OCI-LY7 (cell line): ENCODE measurements around the gene ATP8B3. TPM values are rescaled to one million over a fixed set of nuclear protein-coding genes. Genes with fewer than 3 reads are reported as not detected.

Experiments used
- BruUV-seq: library from RNA; stranded (reverse); fragments of 400-500 nt; replicated peaks from 2 replicates; lab custom pipeline; 2021; lab: Mats Ljungman, UMichigan
- CTCF ChIA-PET: fragments of 300-600 bp; sonication (Branson Sonifier 250); formaldehyde crosslinking; loops from one replicate; lab custom pipeline; 2022; ENCODE audit warnings: antibody characterized with exemption; ENCODE audit not compliant: unreplicated experiment; lab: Charles Lee
- POLR2A ChIA-PET: fragments of 300-600 bp; sonication (Branson Sonifier 250); formaldehyde crosslinking; loops from one replicate; lab custom pipeline; 2022; ENCODE audit warnings: antibody characterized with exemption; lab: Charles Lee
- DNase-seq: peaks from one replicate; pipeline ENCODE4 v3.0.0-alpha.2; 2015; ENCODE audit warnings: low spot score
- H2AFZ ChIP-seq: fragments of 200-600 bp; sonication (generic), shearing (Covaris generic); 2 replicates; pipeline ENCODE4 v1.6.1; 2014; ENCODE audit warnings: mild to moderate bottlenecking, antibody characterized with exemption, low read length, moderate library complexity
- H3K27ac ChIP-seq: fragments of 200-600 bp; sonication (generic); 2 replicates; pipeline ENCODE4 v1.5.1; 2014; ENCODE audit warnings: mixed run types, low read depth, mild to moderate bottlenecking, moderate library complexity, low read length, inconsistent platforms; ENCODE audit not compliant: poor library complexity, severe bottlenecking
- H3K36me3 ChIP-seq: fragments of 200-600 bp; sonication (generic); 2 replicates; pipeline ENCODE4 v1.6.1; 2014; ENCODE audit warnings: mild to moderate bottlenecking, antibody characterized with exemption, low read length, moderate library complexity, mixed read lengths; ENCODE audit not compliant: insufficient read depth
- H3K4me1 ChIP-seq: fragments of 200-600 bp; sonication (generic); 2 replicates; pipeline ENCODE4 v1.5.1; 2014; ENCODE audit warnings: mild to moderate bottlenecking, low read length; ENCODE audit not compliant: insufficient read depth, poor library complexity, severe bottlenecking
- H3K4me2 ChIP-seq: fragments of 200-600 bp; sonication (generic); 2 replicates; pipeline ENCODE4 v1.6.1; 2014; ENCODE audit warnings: mild to moderate bottlenecking, low read length
- H3K4me3 ChIP-seq: fragments of 200-600 bp; sonication (generic); 2 replicates; pipeline ENCODE4 v1.5.1; 2014; ENCODE audit warnings: mild to moderate bottlenecking, low read depth, low read length; ENCODE audit not compliant: poor library complexity, severe bottlenecking
- H3K79me2 ChIP-seq: fragments of 200-600 bp; sonication (generic); 2 replicates; pipeline ENCODE4 v1.6.1; 2016; ENCODE audit warnings: low read depth, mild to moderate bottlenecking, low read length, moderate library complexity, mixed read lengths; ENCODE audit not compliant: insufficient read depth
- H3K9me2 ChIP-seq: fragments of 200-600 bp; sonication (generic); 2 replicates; pipeline ENCODE4 v1.6.1; 2016; ENCODE audit warnings: mild to moderate bottlenecking, low read length, mixed read lengths; ENCODE audit not compliant: insufficient read depth
- H3K9me3 ChIP-seq: fragments of 200-600 bp; sonication (generic); 2 replicates; pipeline ENCODE4 v1.6.1; 2014; ENCODE audit warnings: mild to moderate bottlenecking, mixed run types, low read length, mixed read lengths
- H4K20me1 ChIP-seq: fragments of 200-600 bp; sonication (generic); 2 replicates; pipeline ENCODE4 v1.6.1; 2014; ENCODE audit warnings: mild to moderate bottlenecking, antibody characterized with exemption, low read length, moderate library complexity, mixed read lengths; ENCODE audit not compliant: insufficient read depth
- EZH2phosphoT487 ChIP-seq: fragments of 200-600 bp; sonication (generic); IDR thresholded peaks from 2 replicates; pipeline ENCODE4 v1.6.1; 2018; ENCODE audit warnings: low read depth, borderline replicate concordance, mild to moderate bottlenecking, mixed run types, antibody characterized with exemption, low read length, moderate library complexity, mixed read lengths
- intact Hi-C: fragments of 100-400 bp; cut with micrococcal nuclease; formaldehyde crosslinking; loops from one replicate; pipeline ENCODE4 v1.10.0; 2022; ENCODE audit not compliant: unreplicated experiment
- total RNA-seq, 2 experiments: library from RNA; depleted of rRNA in 1 of 2; stranded (reverse); fragments of >200 nt in 1 of 2; shearing (Covaris generic) in 1 of 2; gene quantifications; 2 replicates each; pipeline ENCODE4 v1.2.3, GENCODE V29; 2014 to 2022
- TF ChIP-seq, protein P1 (sequence below): fragments of 200-600 bp; sonication (generic); conservative IDR thresholded peaks from 2 replicates; pipeline ENCODE4 v1.5.1; 2014; ENCODE audit warnings: mild to moderate bottlenecking, antibody characterized with exemption, low read length, moderate library complexity, mixed read lengths

The ATP8B3 gene
- total RNA-seq, 2 experiments from 2014 or later: 5.9 to 19.3 TPM

DNA sequence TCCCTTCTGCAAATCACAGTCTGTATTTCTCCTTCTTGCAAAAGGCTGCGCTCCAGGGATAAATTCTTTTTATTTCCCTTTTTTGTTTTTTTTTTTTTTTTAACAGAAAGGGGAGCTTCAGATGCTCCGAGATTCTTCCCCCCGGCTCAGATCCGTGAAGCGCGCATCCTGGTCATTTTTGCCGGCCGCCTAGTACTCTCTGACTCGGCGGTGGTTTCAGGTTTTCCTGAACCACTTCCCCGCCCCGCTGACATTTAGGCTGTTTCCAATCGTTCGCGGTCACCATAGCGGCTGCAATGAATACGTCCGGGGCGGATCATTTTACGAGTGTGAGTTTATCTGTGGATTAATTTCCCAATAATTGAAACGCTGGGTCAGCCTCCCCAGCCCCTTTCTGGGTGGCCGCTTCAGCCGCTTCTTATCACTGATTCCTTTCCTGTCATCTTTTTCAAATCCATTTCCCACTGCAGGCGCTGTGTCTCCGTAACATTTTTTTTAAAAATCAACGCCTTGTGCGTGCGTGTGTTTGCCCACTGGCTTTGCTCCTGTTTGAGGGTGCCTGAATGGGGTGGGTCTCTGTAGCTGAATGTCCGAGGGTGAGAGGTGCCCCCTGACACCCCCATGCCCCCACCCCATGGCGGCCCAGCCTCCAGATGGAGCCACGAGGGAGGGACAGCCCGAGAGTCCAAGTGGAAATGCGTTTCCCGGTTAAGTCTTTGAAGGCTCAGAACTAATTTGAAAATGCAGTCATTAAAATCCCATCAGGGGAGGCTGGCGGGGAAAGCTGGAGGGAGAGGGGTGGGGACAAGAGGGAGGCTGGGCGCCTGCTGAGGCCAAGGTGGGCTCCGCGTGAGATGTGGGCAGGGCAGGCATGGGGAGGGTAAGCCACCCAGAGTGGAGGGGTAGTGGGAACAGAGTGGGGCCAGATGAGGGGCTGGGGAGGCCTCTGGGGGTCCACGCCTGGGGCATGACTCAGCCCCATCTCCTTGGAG lies 48.1 kb downstream of the ATP8B3 start:
- H3K27ac ChIP-seq: no peak overlapping the region
- no peaks in the 10 kb centered on the region for H3K9me2 ChIP-seq
- no peak for DNase-seq
- POLR2A ChIA-PET: no interaction called here
- peaks cover 10% of the 10 kb centered on the region for H3K4me1 ChIP-seq
- H3K9me3 ChIP-seq: no peaks in the 10 kb centered on the region
- H3K36me3 ChIP-seq: no peaks in the 10 kb centered on the region
- H3K4me3 ChIP-seq: no peak overlapping the region
- no peak overlapping the region for H2AFZ ChIP-seq
- intact Hi-C loops: no loop called here
- CTCF ChIA-PET: no interaction called here
- H4K20me1 ChIP-seq: no peaks in the 10 kb centered on the region
- no peak overlapping the region for H3K4me2 ChIP-seq
- H3K79me2 ChIP-seq: no peaks in the 10 kb centered on the region
- no peak for TF ChIP-seq EZH2phosphoT487
- TF ChIP-seq, protein P1, sequence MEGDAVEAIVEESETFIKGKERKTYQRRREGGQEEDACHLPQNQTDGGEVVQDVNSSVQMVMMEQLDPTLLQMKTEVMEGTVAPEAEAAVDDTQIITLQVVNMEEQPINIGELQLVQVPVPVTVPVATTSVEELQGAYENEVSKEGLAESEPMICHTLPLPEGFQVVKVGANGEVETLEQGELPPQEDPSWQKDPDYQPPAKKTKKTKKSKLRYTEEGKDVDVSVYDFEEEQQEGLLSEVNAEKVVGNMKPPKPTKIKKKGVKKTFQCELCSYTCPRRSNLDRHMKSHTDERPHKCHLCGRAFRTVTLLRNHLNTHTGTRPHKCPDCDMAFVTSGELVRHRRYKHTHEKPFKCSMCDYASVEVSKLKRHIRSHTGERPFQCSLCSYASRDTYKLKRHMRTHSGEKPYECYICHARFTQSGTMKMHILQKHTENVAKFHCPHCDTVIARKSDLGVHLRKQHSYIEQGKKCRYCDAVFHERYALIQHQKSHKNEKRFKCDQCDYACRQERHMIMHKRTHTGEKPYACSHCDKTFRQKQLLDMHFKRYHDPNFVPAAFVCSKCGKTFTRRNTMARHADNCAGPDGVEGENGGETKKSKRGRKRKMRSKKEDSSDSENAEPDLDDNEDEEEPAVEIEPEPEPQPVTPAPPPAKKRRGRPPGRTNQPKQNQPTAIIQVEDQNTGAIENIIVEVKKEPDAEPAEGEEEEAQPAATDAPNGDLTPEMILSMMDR: no peak
- no TSS peak for BruUV-seq

DNA sequence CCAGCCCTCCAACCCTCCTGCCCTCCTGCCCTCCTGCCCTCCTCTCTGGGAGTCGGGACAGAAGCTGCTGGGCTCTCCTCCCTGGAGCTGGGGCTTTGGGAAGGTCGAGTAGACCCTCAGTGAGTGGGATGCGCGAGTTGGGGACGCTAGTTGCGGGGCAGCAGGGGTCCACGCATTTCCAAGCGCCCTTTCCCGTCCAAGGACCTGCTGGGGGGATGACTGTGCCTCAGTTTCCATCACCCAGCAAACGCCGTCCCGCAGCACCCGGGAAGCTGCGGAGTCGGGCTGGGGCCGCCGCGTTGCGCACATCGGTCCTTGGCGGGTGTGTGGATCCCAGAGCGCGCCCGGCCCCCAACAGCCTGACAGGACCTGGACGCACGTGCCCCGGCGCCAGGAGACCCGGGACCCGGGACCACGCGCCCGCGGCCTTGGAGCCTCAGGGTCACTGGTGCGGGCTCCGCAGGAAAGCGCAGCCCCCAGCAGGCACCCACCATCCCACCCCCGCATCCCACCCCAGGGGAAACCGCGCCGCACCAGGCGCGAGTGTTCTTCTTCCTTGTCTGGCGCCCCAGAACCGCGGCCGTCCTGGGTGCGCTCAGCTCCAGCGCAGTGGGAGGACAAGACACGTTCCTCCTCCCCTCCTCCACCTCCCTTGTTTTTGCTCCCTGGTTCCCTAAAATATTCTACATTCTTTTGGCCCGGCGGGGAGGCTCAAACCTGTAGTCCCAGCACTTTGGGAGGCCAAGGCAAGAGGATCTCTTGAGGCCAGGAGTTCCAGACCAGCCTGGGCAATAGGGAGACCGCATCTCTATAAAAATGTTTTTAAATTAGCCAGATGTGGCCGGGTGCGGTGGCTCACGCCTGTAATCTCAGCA lies 49.6 kb downstream of the ATP8B3 start:
- no peaks in the 10 kb centered on the region for H3K9me3 ChIP-seq
- H2AFZ ChIP-seq: no peak overlapping the region
- H3K4me1 ChIP-seq: peaks cover 10% of the 10 kb centered on the region
- no peaks in the 10 kb centered on the region for H3K36me3 ChIP-seq
- ChIA-PET POLR2A (no interaction called here), CTCF (no interaction called here)
- no peaks in the 10 kb centered on the region for H4K20me1 ChIP-seq
- H3K4me3 ChIP-seq: no peak overlapping the region
- H3K4me2 ChIP-seq: no peak overlapping the region
- BruUV-seq: no TSS peak
- no peak overlapping the region for H3K27ac ChIP-seq
- intact Hi-C loops: no loop called here
- no peak for TF ChIP-seq EZH2phosphoT487
- TF ChIP-seq, protein P1: no peak
- DNase-seq: no peak
- no peaks in the 10 kb centered on the region for H3K9me2 ChIP-seq
- H3K79me2 ChIP-seq: no peaks in the 10 kb centered on the region
